ENCODE data around the gene TNPO1. TPM values are rescaled to one million over a fixed set of nuclear protein-coding genes. Genes with fewer than 3 reads are reported as not detected.

Gene TNPO1
- total and polyA plus RNA-seq, 3 experiments from 2014 or later, result 49.7 to 137 (median 134) TPM

GRCh38 chr5:72812488-72812887, 4.0 kb upstream of the TNPO1 start:
- no peak for DNase-seq
- H3K4me3 ChIP-seq (ENCODE audit: low read length), result no peak overlapping the region
- no peaks in the 10 kb centered on the region for H3K9me3 ChIP-seq (ENCODE audit: low read length)
- Mint-ChIP-seq H3K4me3 (no peak overlapping the region), H3K4me1 (peaks cover 8 to 11% (median 11%) of the 10 kb centered on the region in 3 donors), H3K27me3 (peaks cover 19 to 55% of the 10 kb centered on the region in 2 donors), H3K27ac (no peak overlapping the region), H3K36me3 (peaks cover 0 to 6% (median 0%) of the 10 kb centered on the region in 3 donors), H3K9me3 (peaks cover 0 to 3% (median 0%) of the 10 kb centered on the region in 5 donors)
- peaks cover 4% of the 10 kb centered on the region for H3K4me1 ChIP-seq (ENCODE audit: insufficient read depth, low read length)
- no peaks in the 10 kb centered on the region for H3K36me3 ChIP-seq (ENCODE audit: insufficient read depth, low read length)
- ChIA-PET CTCF (no interaction called here), POLR2A (no interaction called here)
- H3K27ac ChIP-seq (ENCODE audit: low read depth, low read length), result no peak overlapping the region
- peaks cover 5% of the 10 kb centered on the region for H3K27me3 ChIP-seq (ENCODE audit: insufficient read depth, low read length, poor library complexity, severe bottlenecking)

- no peak overlapping the region for H3K4me3 ChIP-seq (ENCODE audit: low read length)
- CTCF ChIA-PET, result no interaction called here
- no peak overlapping the region for H3K27ac Mint-ChIP-seq
- peaks cover 17% of the 10 kb centered on the region for H3K4me1 ChIP-seq (ENCODE audit: insufficient read depth, low read length)
- DNase-seq, result no peak
- POLR2A ChIA-PET, result no interaction called here
- H3K27ac ChIP-seq (ENCODE audit: low read depth, low read length), result no peak overlapping the region
- H3K27me3 Mint-ChIP-seq, result peaks cover 14 to 44% of the 10 kb centered on the region in 2 donors
- no peaks in the 10 kb centered on the region for H3K36me3 ChIP-seq (ENCODE audit: insufficient read depth, low read length)
- peaks cover 5% of the 10 kb centered on the region for H3K27me3 ChIP-seq (ENCODE audit: insufficient read depth, low read length, poor library complexity, severe bottlenecking)
- peaks cover 0 to 6% (median 0%) of the 10 kb centered on the region in 3 donors for H3K36me3 Mint-ChIP-seq
- no peaks in the 10 kb centered on the region for H3K9me3 ChIP-seq (ENCODE audit: low read length)
- H3K4me3 Mint-ChIP-seq, result no peak overlapping the region
- H3K4me1 Mint-ChIP-seq, result peaks cover 14 to 24% (median 23%) of the 10 kb centered on the region in 3 donors
- H3K9me3 Mint-ChIP-seq, result peaks cover 0 to 3% (median 0%) of the 10 kb centered on the region in 5 donors
Measured at GRCh38 chr5:72814104-72814503, 2.4 kb upstream of the TNPO1 start.

GRCh38 chr5:72814864-72815263, 1.6 kb upstream of the TNPO1 start:
- Histone ChIP-seq H3K27me3 (ENCODE audit: insufficient read depth, low read length, poor library complexity, severe bottlenecking) (peaks cover 5% of the 10 kb centered on the region), H3K36me3 (ENCODE audit: insufficient read depth, low read length) (no peaks in the 10 kb centered on the region), H3K27ac (ENCODE audit: low read depth, low read length) (no peak overlapping the region), H3K9me3 (ENCODE audit: low read length) (no peaks in the 10 kb centered on the region), H3K4me1 (ENCODE audit: insufficient read depth, low read length) (peaks cover 17% of the 10 kb centered on the region), H3K4me3 (ENCODE audit: low read length) (no peak overlapping the region)
- POLR2A ChIA-PET, result no interaction called here
- Mint-ChIP-seq H3K4me3 (no peak overlapping the region), H3K4me1 (peaks cover 16 to 27% (median 27%) of the 10 kb centered on the region in 3 donors), H3K27ac (peak overlapping the region in 2 of 8 donors; percentile 45 to 73), H3K36me3 (peaks cover 0 to 6% (median 0%) of the 10 kb centered on the region in 3 donors), H3K27me3 (peaks cover 13 to 36% of the 10 kb centered on the region in 2 donors), H3K9me3 (no peaks in the 10 kb centered on the region)
- CTCF ChIA-PET, result no interaction called here
- DNase-seq, result no peak

GRCh38 chr5:72815580-72816283, 729 bp upstream of the TNPO1 start:
- peak overlapping the region; percentile 74 for H3K4me3 ChIP-seq (ENCODE audit: low read length)
- H3K9me3 Mint-ChIP-seq, result no peaks in the 10 kb centered on the region

GRCh38 chr5:72817076-72817481, 618 bp downstream of the TNPO1 start:
- H3K27ac Mint-ChIP-seq, result peak overlapping the region; percentile 88 to 98 (median 93)
- H3K4me1 Mint-ChIP-seq, result peaks cover 17 to 32% (median 31%) of the 10 kb centered on the region in 3 donors
- no peaks in the 10 kb centered on the region for H3K9me3 ChIP-seq (ENCODE audit: low read length)
- no peaks in the 10 kb centered on the region for H3K9me3 Mint-ChIP-seq
- peaks cover 0 to 6% (median 0%) of the 10 kb centered on the region in 3 donors for H3K36me3 Mint-ChIP-seq
- peak in 2 of 5 donors; percentile 6 to 61 for DNase-seq
- POLR2A ChIA-PET, result interaction anchor here (1.4 kb wide), 1 partner anchor 31 kb away, joined by 5 read pairs; no protein-coding TSS in a partner anchor
- peaks cover 5% of the 10 kb centered on the region for H3K27me3 ChIP-seq (ENCODE audit: insufficient read depth, low read length, poor library complexity, severe bottlenecking)
- CTCF ChIA-PET, result interaction anchor here (0.8 to 3.3 kb wide), 7 partner anchors 11 to 634 kb away, joined by 3 to 22 read pairs (median 3); partner anchors contain the start of gene FCHO2
- H3K4me1 ChIP-seq (ENCODE audit: insufficient read depth, low read length), result peaks cover 17% of the 10 kb centered on the region
- H3K4me3 ChIP-seq (ENCODE audit: low read length), result peak overlapping the region; percentile 74
- H3K27me3 Mint-ChIP-seq, result peaks cover 8 to 15% of the 10 kb centered on the region in 2 donors
- no peaks in the 10 kb centered on the region for H3K36me3 ChIP-seq (ENCODE audit: insufficient read depth, low read length)
- H3K4me3 Mint-ChIP-seq, result peak overlapping the region; percentile 88 to 95 (median 93)
- H3K27ac ChIP-seq (ENCODE audit: low read depth, low read length), result peak overlapping the region; percentile 81

More at GRCh38 chr5:72815580-72816283, 729 bp upstream of the TNPO1 start:
- H3K27ac ChIP-seq (ENCODE audit: low read depth, low read length), result peak overlapping the region; percentile 81
- H3K36me3 Mint-ChIP-seq, result peaks cover 0 to 6% (median 0%) of the 10 kb centered on the region in 3 donors
- H3K27ac Mint-ChIP-seq, result peak overlapping the region; percentile 80 to 96 (median 90)
- CTCF ChIA-PET, result interaction anchor here (1.1 kb wide), 1 partner anchor 27 kb away, joined by 3 read pairs; no protein-coding TSS in a partner anchor
- peaks cover 5% of the 10 kb centered on the region for H3K27me3 ChIP-seq (ENCODE audit: insufficient read depth, low read length, poor library complexity, severe bottlenecking)
- peak overlapping the region; percentile 88 to 95 (median 93) for H3K4me3 Mint-ChIP-seq
- no peaks in the 10 kb centered on the region for H3K36me3 ChIP-seq (ENCODE audit: insufficient read depth, low read length)
- H3K4me1 Mint-ChIP-seq, result peaks cover 16 to 27% (median 27%) of the 10 kb centered on the region in 3 donors
- DNase-seq, result no peak
- POLR2A ChIA-PET, result no interaction called here
- H3K4me1 ChIP-seq (ENCODE audit: insufficient read depth, low read length), result peaks cover 17% of the 10 kb centered on the region
- no peaks in the 10 kb centered on the region for H3K9me3 ChIP-seq (ENCODE audit: low read length)
- H3K27me3 Mint-ChIP-seq, result peaks cover 13 to 27% of the 10 kb centered on the region in 2 donors

GRCh38 chr5:72817671-72818266, 1.3 kb downstream of the TNPO1 start:
- Mint-ChIP-seq H3K4me3 (peak overlapping the region; percentile 88 to 95 (median 93)), H3K27ac (peak overlapping the region in 5 of 8 donors; percentile 88 to 95 (median 93)), H3K9me3 (no peaks in the 10 kb centered on the region), H3K27me3 (peaks cover 3 to 9% of the 10 kb centered on the region in 2 donors), H3K36me3 (peaks cover 0 to 6% (median 0%) of the 10 kb centered on the region in 3 donors), H3K4me1 (peaks cover 17 to 33% (median 32%) of the 10 kb centered on the region in 3 donors)
- Histone ChIP-seq H3K4me1 (ENCODE audit: insufficient read depth, low read length) (peaks cover 17% of the 10 kb centered on the region), H3K36me3 (ENCODE audit: insufficient read depth, low read length) (no peaks in the 10 kb centered on the region), H3K9me3 (ENCODE audit: low read length) (no peaks in the 10 kb centered on the region), H3K27me3 (ENCODE audit: insufficient read depth, low read length, poor library complexity, severe bottlenecking) (peaks cover 4% of the 10 kb centered on the region), H3K4me3 (ENCODE audit: low read length) (peak overlapping the region; percentile 74), H3K27ac (ENCODE audit: low read depth, low read length) (no peak overlapping the region)
- ChIA-PET POLR2A (interaction anchor here (1.4 kb wide), 1 partner anchor 30 kb away, joined by 5 read pairs; no protein-coding TSS in a partner anchor), CTCF (interaction anchor here (0.8 to 3.3 kb wide), 11 partner anchors 12 to 634 kb away, joined by 3 to 22 read pairs (median 4); partner anchors contain the start of gene FCHO2)
- peak in 1 of 5 donors; percentile 8 for DNase-seq

- Histone ChIP-seq H3K36me3 (ENCODE audit: insufficient read depth, low read length) (no peaks in the 10 kb centered on the region), H3K27ac (ENCODE audit: low read depth, low read length) (no peak overlapping the region), H3K4me1 (ENCODE audit: insufficient read depth, low read length) (peaks cover 17% of the 10 kb centered on the region), H3K9me3 (ENCODE audit: low read length) (no peaks in the 10 kb centered on the region), H3K4me3 (ENCODE audit: low read length) (no peak overlapping the region), H3K27me3 (ENCODE audit: insufficient read depth, low read length, poor library complexity, severe bottlenecking) (no peaks in the 10 kb centered on the region)
- H3K27ac Mint-ChIP-seq, result peak overlapping the region in 3 of 8 donors; percentile 9 to 75 (median 33)
- peaks cover 17 to 33% (median 32%) of the 10 kb centered on the region in 3 donors for H3K4me1 Mint-ChIP-seq
- H3K36me3 Mint-ChIP-seq, result peaks cover 0 to 6% (median 0%) of the 10 kb centered on the region in 3 donors
- H3K4me3 Mint-ChIP-seq, result peak overlapping the region in 5 of 7 donors; percentile 6 to 80 (median 22)
- H3K9me3 Mint-ChIP-seq, result no peaks in the 10 kb centered on the region
- POLR2A ChIA-PET, result no interaction called here
- H3K27me3 Mint-ChIP-seq, result peaks cover 3% of the 10 kb centered on the region in 2 donors
- CTCF ChIA-PET, result interaction anchor here (0.6 to 3.3 kb wide), 9 partner anchors 11 to 453 kb away, joined by 3 to 22 read pairs (median 3); partner anchors contain the start of gene FCHO2
- DNase-seq, result peak; percentile 16 to 66 (median 27)
Measured at GRCh38 chr5:72818866-72819534, 2.5 kb downstream of the TNPO1 start.

All from CD8-positive, alpha-beta memory T cell (primary cell).